ENCODE data around the gene ICAM1. TPM values are rescaled to one million over a fixed set of nuclear protein-coding genes. Genes with fewer than 3 reads are reported as not detected.

ICAM1 gene
- total and polyA plus RNA-seq, 2 of the 13 experiments (the other 11 are each of a cell fraction or from before 2014, with no cell fraction given), result 37.9 to 98.4 TPM

DNA sequence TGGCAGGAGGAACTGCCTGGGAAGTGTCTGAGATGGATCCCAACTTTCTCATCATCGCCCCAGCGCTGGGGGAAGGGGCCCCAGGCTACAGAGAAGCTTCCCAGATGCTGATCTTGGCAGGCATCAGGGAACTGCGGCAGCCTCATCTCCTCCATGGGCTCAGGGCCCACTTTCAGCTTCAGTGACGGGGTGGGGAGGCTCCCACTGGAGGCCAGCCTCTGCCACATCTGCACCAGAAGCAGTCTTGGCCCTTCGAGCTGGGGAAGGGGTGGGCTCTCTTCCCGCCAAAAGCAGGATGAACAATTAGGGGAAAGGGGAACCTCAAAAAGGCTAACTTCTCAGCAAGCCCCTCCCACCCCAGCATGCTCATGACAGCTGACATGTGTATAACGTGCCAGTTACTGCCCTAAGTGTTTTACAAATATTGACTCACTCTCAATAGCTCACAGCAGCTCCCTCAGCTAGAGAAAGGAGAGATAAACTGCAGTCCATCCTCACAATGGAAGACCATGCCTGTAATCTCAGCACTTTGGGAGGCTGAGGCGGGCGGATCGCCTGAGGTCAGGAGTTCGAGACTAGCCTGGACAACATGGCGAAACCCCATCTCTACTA lies 32.6 kb upstream of the ICAM1 start (continued):
- TF ChIP-seq GATA4 (IDR thresholded peaks at IDR 0.05; ENCODE audit: borderline replicate concordance, low read depth) (no peak), ATF6 (CRISPR knock-in tag; conservative IDR thresholded peaks at IDR 0.05) (no peak), MEIS2 (CRISPR knock-in tag; IDR thresholded peaks at IDR 0.05) (peak; percentile 94), IRF2 (CRISPR knock-in tag; IDR thresholded peaks at IDR 0.05) (peak; percentile 47), TAF1 (CRISPR knock-in tag; IDR thresholded peaks at IDR 0.05) (no peak), ZNF773 (CRISPR knock-in tag; IDR thresholded peaks at IDR 0.05; ENCODE audit: borderline replicate concordance) (no peak), ZNF644 (CRISPR knock-in tag; IDR thresholded peaks at IDR 0.05; ENCODE audit: low read depth) (peak; percentile 43; the same call in 1 of the 2 replicates), GLMP (CRISPR knock-in tag; IDR thresholded peaks at IDR 0.05; ENCODE audit: borderline replicate concordance) (no peak), RARA (CRISPR knock-in tag; IDR thresholded peaks at IDR 0.05) (peak; percentile 67)
- TF ChIP-seq, protein P1, sequence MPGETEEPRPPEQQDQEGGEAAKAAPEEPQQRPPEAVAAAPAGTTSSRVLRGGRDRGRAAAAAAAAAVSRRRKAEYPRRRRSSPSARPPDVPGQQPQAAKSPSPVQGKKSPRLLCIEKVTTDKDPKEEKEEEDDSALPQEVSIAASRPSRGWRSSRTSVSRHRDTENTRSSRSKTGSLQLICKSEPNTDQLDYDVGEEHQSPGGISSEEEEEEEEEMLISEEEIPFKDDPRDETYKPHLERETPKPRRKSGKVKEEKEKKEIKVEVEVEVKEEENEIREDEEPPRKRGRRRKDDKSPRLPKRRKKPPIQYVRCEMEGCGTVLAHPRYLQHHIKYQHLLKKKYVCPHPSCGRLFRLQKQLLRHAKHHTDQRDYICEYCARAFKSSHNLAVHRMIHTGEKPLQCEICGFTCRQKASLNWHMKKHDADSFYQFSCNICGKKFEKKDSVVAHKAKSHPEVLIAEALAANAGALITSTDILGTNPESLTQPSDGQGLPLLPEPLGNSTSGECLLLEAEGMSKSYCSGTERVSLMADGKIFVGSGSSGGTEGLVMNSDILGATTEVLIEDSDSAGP (CRISPR knock-in tag; IDR thresholded peaks at IDR 0.05; ENCODE audit: borderline replicate concordance), result peak; percentile 60; the same call in 1 of the 2 replicates
- TF ChIP-seq, protein P2, sequence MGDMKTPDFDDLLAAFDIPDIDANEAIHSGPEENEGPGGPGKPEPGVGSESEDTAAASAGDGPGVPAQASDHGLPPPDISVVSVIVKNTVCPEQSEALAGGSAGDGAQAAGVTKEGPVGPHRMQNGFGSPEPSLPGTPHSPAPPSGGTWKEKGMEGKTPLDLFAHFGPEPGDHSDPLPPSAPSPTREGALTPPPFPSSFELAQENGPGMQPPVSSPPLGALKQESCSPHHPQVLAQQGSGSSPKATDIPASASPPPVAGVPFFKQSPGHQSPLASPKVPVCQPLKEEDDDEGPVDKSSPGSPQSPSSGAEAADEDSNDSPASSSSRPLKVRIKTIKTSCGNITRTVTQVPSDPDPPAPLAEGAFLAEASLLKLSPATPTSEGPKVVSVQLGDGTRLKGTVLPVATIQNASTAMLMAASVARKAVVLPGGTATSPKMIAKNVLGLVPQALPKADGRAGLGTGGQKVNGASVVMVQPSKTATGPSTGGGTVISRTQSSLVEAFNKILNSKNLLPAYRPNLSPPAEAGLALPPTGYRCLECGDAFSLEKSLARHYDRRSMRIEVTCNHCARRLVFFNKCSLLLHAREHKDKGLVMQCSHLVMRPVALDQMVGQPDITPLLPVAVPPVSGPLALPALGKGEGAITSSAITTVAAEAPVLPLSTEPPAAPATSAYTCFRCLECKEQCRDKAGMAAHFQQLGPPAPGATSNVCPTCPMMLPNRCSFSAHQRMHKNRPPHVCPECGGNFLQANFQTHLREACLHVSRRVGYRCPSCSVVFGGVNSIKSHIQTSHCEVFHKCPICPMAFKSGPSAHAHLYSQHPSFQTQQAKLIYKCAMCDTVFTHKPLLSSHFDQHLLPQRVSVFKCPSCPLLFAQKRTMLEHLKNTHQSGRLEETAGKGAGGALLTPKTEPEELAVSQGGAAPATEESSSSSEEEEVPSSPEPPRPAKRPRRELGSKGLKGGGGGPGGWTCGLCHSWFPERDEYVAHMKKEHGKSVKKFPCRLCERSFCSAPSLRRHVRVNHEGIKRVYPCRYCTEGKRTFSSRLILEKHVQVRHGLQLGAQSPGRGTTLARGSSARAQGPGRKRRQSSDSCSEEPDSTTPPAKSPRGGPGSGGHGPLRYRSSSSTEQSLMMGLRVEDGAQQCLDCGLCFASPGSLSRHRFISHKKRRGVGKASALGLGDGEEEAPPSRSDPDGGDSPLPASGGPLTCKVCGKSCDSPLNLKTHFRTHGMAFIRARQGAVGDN (CRISPR knock-in tag; IDR thresholded peaks at IDR 0.05), result peak; percentile 67

Data from HepG2 (cell line).